ENCODE results near the gene SMC5. TPM values are rescaled to one million over a fixed set of nuclear protein-coding genes. Genes with fewer than 3 reads are reported as not detected.

Gene SMC5
- total and polyA plus RNA-seq, 2 of the 13 experiments (the other 11 are each of a cell fraction or from before 2014, with no cell fraction given), result 7.2 to 26.7 TPM

DNA sequence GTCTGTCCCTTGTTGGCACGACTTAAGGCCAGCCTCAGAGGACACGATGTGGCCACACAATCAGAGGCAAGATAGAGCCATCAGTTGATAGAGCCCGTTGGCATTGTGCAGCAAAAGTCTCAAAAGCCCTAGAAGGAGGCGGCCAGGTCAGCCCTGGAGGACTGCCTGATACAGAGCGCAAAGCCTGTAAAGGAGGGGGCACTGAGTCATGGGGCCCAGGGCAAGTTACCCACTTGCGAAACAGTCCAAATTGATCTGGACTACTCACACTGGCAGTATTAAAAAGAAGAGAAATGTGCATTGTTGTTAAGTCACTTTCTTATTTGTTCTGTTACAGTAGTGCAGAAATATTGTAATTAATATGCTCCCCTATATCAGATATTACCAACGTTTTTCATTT, 104.2 kb downstream of the SMC5 start:
- Histone ChIP-seq H3K27me3 (ENCODE audit: control insufficient read depth in 1 of 2, insufficient read depth in 2 of 2, low read length in 2 of 2) (no peaks in the 10 kb centered on the region), H3K9me3 (ENCODE audit: low read length) (no peaks in the 10 kb centered on the region), H3K9ac (ENCODE audit: insufficient read depth, low read depth, low read length) (no peak overlapping the region), H3K4me3 (replicated peaks in 1 of 3; ENCODE audit: insufficient read depth in 1 of 3, low read depth in 2 of 3, low read length in 3 of 3) (no peak overlapping the region), H3K79me2 (ENCODE audit: insufficient read depth, low read length) (no peaks in the 10 kb centered on the region), H3K36me3 (replicated peaks in 1 of 2; ENCODE audit: control insufficient read depth in 1 of 2, insufficient read depth in 2 of 2, low read length in 2 of 2) (no peaks in the 10 kb centered on the region), H2AFZ (ENCODE audit: low read length) (no peak overlapping the region), H3K4me2 (ENCODE audit: low read depth, low read length) (no peak overlapping the region), H4K20me1 (ENCODE audit: insufficient read depth, low read length) (no peaks in the 10 kb centered on the region), H3K27ac (ENCODE audit: extremely low read length, insufficient read depth, low read length) (no peak overlapping the region), H3K4me1 (ENCODE audit: insufficient read depth, low read length) (no peaks in the 10 kb centered on the region)
- intact Hi-C loops (cut with micrococcal nuclease; ENCODE audit: unreplicated experiment), result no loop called here
- in situ Hi-C loops (cut with HindIII; ENCODE audit: extremely low pct_ligation_motif_present, low pct_unique_long_range_greater_than_20kb), result no loop called here
- CTCF ChIA-PET (ENCODE audit: low intra/inter-chr PET ratio, low total read pairs), result no interaction called here
- DNase-seq (ENCODE audit: low spot score) (no peak), FAIRE-seq (no peak), ATAC-seq (no peak)
- POLR2A ChIA-PET, result no interaction called here
- BruUV-seq (replicated peaks), result no TSS peak
- TF ChIP-seq, protein P1, sequence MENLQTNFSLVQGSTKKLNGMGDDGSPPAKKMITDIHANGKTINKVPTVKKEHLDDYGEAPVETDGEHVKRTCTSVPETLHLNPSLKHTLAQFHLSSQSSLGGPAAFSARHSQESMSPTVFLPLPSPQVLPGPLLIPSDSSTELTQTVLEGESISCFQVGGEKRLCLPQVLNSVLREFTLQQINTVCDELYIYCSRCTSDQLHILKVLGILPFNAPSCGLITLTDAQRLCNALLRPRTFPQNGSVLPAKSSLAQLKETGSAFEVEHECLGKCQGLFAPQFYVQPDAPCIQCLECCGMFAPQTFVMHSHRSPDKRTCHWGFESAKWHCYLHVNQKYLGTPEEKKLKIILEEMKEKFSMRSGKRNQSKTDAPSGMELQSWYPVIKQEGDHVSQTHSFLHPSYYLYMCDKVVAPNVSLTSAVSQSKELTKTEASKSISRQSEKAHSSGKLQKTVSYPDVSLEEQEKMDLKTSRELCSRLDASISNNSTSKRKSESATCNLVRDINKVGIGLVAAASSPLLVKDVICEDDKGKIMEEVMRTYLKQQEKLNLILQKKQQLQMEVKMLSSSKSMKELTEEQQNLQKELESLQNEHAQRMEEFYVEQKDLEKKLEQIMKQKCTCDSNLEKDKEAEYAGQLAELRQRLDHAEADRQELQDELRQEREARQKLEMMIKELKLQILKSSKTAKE (CRISPR knock-in tag; IDR thresholded peaks at IDR 0.05; ENCODE audit: borderline replicate concordance), result no peak
- TF ChIP-seq CEBPB (IDR thresholded peaks at IDR 0.05; ENCODE audit: borderline replicate concordance, low read depth, low read length) (peak; percentile 31; the same call in 1 of the 2 replicates), ZBTB33 (CRISPR knock-in tag; IDR thresholded peaks at IDR 0.05) (0 out of 2 replicates have a peak, but pooled peaks have one; percentile 43)
- 66% methylated on average over 7 of the region's 7 CpGs for WGBS (ENCODE audit: low lambda C conversion rate)

DNA sequence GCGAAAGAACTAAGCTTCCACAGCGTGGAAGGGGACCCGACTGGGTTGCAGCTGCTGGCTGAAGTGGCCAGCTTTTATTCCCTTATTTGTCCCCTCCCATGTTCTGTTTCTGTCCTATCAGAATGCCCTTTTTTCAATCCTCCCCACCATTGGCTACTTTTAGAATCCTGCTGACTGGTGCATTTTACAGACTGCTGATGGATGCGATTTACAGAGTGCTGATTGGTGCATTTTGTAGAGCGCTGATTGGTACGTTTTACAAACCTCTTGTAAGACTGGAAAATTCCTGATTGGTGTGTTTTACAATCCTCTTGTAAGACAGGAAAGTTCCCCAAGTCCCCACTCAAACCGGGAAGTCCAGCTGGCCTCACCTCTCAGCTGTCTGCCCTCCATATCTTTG, 105.0 kb downstream of the SMC5 start:
- FAIRE-seq (no peak), ATAC-seq (no peak), DNase-seq (ENCODE audit: low spot score) (no peak)
- no peaks in the 10 kb centered on the region for H3K36me3 ChIP-seq (replicated peaks in 1 of 2; ENCODE audit: control insufficient read depth in 1 of 2, insufficient read depth in 2 of 2, low read length in 2 of 2)
- H3K4me2 ChIP-seq (ENCODE audit: low read depth, low read length), result no peak overlapping the region
- no peak overlapping the region for H3K4me3 ChIP-seq (replicated peaks in 1 of 3; ENCODE audit: insufficient read depth in 1 of 3, low read depth in 2 of 3, low read length in 3 of 3)
- in situ Hi-C loops (cut with HindIII; ENCODE audit: extremely low pct_ligation_motif_present, low pct_unique_long_range_greater_than_20kb) (no loop called here), intact Hi-C loops (cut with micrococcal nuclease; ENCODE audit: unreplicated experiment) (no loop called here)
- ChIA-PET POLR2A (no interaction called here), CTCF (ENCODE audit: low intra/inter-chr PET ratio, low total read pairs) (no interaction called here)
- H3K9ac ChIP-seq (ENCODE audit: insufficient read depth, low read depth, low read length), result no peak overlapping the region
- H3K9me3 ChIP-seq (ENCODE audit: low read length), result no peaks in the 10 kb centered on the region
- no peaks in the 10 kb centered on the region for H3K27me3 ChIP-seq (ENCODE audit: control insufficient read depth in 1 of 2, insufficient read depth in 2 of 2, low read length in 2 of 2)
- 95% methylated on average over 7 of the region's 7 CpGs for WGBS (ENCODE audit: low lambda C conversion rate)
- H3K4me1 ChIP-seq (ENCODE audit: insufficient read depth, low read length), result peaks cover 3% of the 10 kb centered on the region
- H4K20me1 ChIP-seq (ENCODE audit: insufficient read depth, low read length), result no peaks in the 10 kb centered on the region
- no peak overlapping the region for H2AFZ ChIP-seq (ENCODE audit: low read length)
- H3K27ac ChIP-seq (ENCODE audit: extremely low read length, insufficient read depth, low read length), result no peak overlapping the region
- no TSS peak for BruUV-seq (replicated peaks)
- no peaks in the 10 kb centered on the region for H3K79me2 ChIP-seq (ENCODE audit: insufficient read depth, low read length)
- TF ChIP-seq ZHX1 (CRISPR knock-in tag; IDR thresholded peaks at IDR 0.05; ENCODE audit: low read depth), result no peak
- peak; percentile 87 for TF ChIP-seq MAFF (IDR thresholded peaks at IDR 0.05; ENCODE audit: low read depth, low read length)
- TF ChIP-seq, protein P2, sequence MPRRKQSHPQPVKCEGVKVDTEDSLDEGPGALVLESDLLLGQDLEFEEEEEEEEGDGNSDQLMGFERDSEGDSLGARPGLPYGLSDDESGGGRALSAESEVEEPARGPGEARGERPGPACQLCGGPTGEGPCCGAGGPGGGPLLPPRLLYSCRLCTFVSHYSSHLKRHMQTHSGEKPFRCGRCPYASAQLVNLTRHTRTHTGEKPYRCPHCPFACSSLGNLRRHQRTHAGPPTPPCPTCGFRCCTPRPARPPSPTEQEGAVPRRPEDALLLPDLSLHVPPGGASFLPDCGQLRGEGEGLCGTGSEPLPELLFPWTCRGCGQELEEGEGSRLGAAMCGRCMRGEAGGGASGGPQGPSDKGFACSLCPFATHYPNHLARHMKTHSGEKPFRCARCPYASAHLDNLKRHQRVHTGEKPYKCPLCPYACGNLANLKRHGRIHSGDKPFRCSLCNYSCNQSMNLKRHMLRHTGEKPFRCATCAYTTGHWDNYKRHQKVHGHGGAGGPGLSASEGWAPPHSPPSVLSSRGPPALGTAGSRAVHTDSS (CRISPR knock-in tag; conservative IDR thresholded peaks at IDR 0.05), result no peak
- TF ChIP-seq NR3C1 (CRISPR knock-in tag; IDR thresholded peaks at IDR 0.05), result no peak
- TF ChIP-seq SIN3A (IDR thresholded peaks at IDR 0.05; ENCODE audit: borderline replicate concordance, low read depth, low read length), result no peak
- TF ChIP-seq MAFK (conservative IDR thresholded peaks at IDR 0.05 in 1 of 2, IDR thresholded peaks at IDR 0.05 in 1 of 2; ENCODE audit: low read length in 2 of 2), result peak; percentile 73 to 88

All from HepG2 (cell line).